Measurements from ENCODE around the gene ADGRA3. TPM values are rescaled to one million over a fixed set of nuclear protein-coding genes. Genes with fewer than 3 reads are reported as not detected.
A peak's percentile ranks its signal among the peaks of the same experiment; 100 is the strongest.

ADGRA3 gene
- total and polyA plus RNA-seq, 2 of the 13 experiments (the other 11 are each of a cell fraction or from before 2014, with no cell fraction given): 32.2 to 40.8 TPM

- no peak overlapping the region for H3K27ac ChIP-seq (ENCODE audit: extremely low read length, insufficient read depth, low read length)
- CTCF ChIA-PET (ENCODE audit: low intra/inter-chr PET ratio, low total read pairs): no interaction called here
- POLR2A ChIA-PET: no interaction called here
- H3K4me1 ChIP-seq (ENCODE audit: insufficient read depth, low read length): peaks cover 8% of the 10 kb centered on the region
- H3K36me3 ChIP-seq (replicated peaks in 1 of 2; ENCODE audit: control insufficient read depth in 1 of 2, insufficient read depth in 2 of 2, low read length in 2 of 2): no peaks in the 10 kb centered on the region
- no peaks in the 10 kb centered on the region for H3K27me3 ChIP-seq (ENCODE audit: control insufficient read depth in 1 of 2, insufficient read depth in 2 of 2, low read length in 2 of 2)
- H3K4me2 ChIP-seq (ENCODE audit: low read depth, low read length): no peak overlapping the region
- peak; percentile 51 for TF ChIP-seq ATF7 (IDR thresholded peaks at IDR 0.05)
- no peak for TF ChIP-seq ATF7 (CRISPR knock-in tag; IDR thresholded peaks at IDR 0.05)
- no peak for TF ChIP-seq RNF219 (CRISPR knock-in tag; IDR thresholded peaks at IDR 0.05)
- no peak for TF ChIP-seq TBX2 (CRISPR knock-in tag; IDR thresholded peaks at IDR 0.05; ENCODE audit: borderline replicate concordance)
- TF ChIP-seq SNRNP70 (IDR thresholded peaks at IDR 0.05; ENCODE audit: low read depth, low read length): no peak
- no peak for TF ChIP-seq NFE2L2 (IDR thresholded peaks at IDR 0.05; ENCODE audit: low read length)
- 0 out of 2 replicates have a peak, but pooled peaks have one; percentile 43 for TF ChIP-seq RARA (CRISPR knock-in tag; IDR thresholded peaks at IDR 0.05)
- TF ChIP-seq ZNF547 (CRISPR knock-in tag; IDR thresholded peaks at IDR 0.05): no peak
- TF ChIP-seq ZNF44 (CRISPR knock-in tag; IDR thresholded peaks at IDR 0.05): no peak
- TF ChIP-seq ZNF788 (CRISPR knock-in tag; IDR thresholded peaks at IDR 0.05; ENCODE audit: borderline replicate concordance): no peak
- TF ChIP-seq ZNF17 (CRISPR knock-in tag; IDR thresholded peaks at IDR 0.05): no peak
- TF ChIP-seq PHF8 (CRISPR knock-in tag; IDR thresholded peaks at IDR 0.05): no peak
- peak in 1 of 2 experiments; percentile 60; a peak in 1 of 4 replicates for TF ChIP-seq NR2F1 (CRISPR knock-in tag; IDR thresholded peaks at IDR 0.05)
- ATAC-seq: no peak
- H4K20me1 ChIP-seq (ENCODE audit: insufficient read depth, low read length): no peaks in the 10 kb centered on the region
- no peak for DNase-seq (ENCODE audit: low spot score)
- H3K79me2 ChIP-seq (ENCODE audit: insufficient read depth, low read length): no peaks in the 10 kb centered on the region
- no peaks in the 10 kb centered on the region for H3K9me3 ChIP-seq (ENCODE audit: low read length)
- no peak for FAIRE-seq
- H2AFZ ChIP-seq (ENCODE audit: low read length): no peak overlapping the region
- in situ Hi-C loops (cut with HindIII; ENCODE audit: extremely low pct_ligation_motif_present, low pct_unique_long_range_greater_than_20kb): no loop called here
- no TSS peak for BruUV-seq (replicated peaks)
- H3K9ac ChIP-seq (ENCODE audit: insufficient read depth, low read depth, low read length): no peak overlapping the region
- H3K4me3 ChIP-seq (replicated peaks in 1 of 3; ENCODE audit: insufficient read depth in 1 of 3, low read depth in 2 of 3, low read length in 3 of 3): no peak overlapping the region
- intact Hi-C loops (cut with micrococcal nuclease; ENCODE audit: unreplicated experiment): no loop called here
Measured at GRCh38 chr4:22521240-22521639, 5.4 kb upstream of the ADGRA3 start.
